ENCODE results near the gene MAGEA9.

GRCh38 chrX:149818652-149819051 is 36.9 kb downstream of the MAGEA9 start:
- TF ChIP-seq ARNTL (CRISPR knock-in tag; IDR thresholded peaks at IDR 0.05; ENCODE audit: borderline replicate concordance, low read depth) (no peak), ZNF70 (CRISPR knock-in tag; IDR thresholded peaks at IDR 0.05) (no peak), PATZ1 (CRISPR knock-in tag; IDR thresholded peaks at IDR 0.05; ENCODE audit: borderline replicate concordance) (no peak), ZFP30 (CRISPR knock-in tag; IDR thresholded peaks at IDR 0.05) (no peak), CSDC2 (CRISPR knock-in tag; IDR thresholded peaks at IDR 0.05) (no peak), RARB (CRISPR knock-in tag; IDR thresholded peaks at IDR 0.05) (no peak), ISL1 (CRISPR knock-in tag; IDR thresholded peaks at IDR 0.05) (no peak), SNAI2 (CRISPR knock-in tag; IDR thresholded peaks at IDR 0.05) (no peak), ZNF8 (CRISPR knock-in tag; IDR thresholded peaks at IDR 0.05) (no peak)
